Left lung (tissue), 10 donors: ENCODE measurements around the gene ZNF655. TPM values are rescaled to one million over a fixed set of nuclear protein-coding genes. Genes with fewer than 3 reads are reported as not detected.
"Not testable (repeated sequence)": the region's sequence is repeated elsewhere in the genome, so short reads cannot be mapped to it uniquely, and the experiment has no call there.

Source experiments
- ATAC-seq: fragments of 200-7000 bp; cut with Tn5 transposase; one replicate; pipeline ENCODE4 v1.9.1; 2020; ENCODE audit warnings: moderate library complexity
- DNase-seq, 4 donors: peaks; one replicate each; pipeline ENCODE4 v3.0.0-alpha.2; 2013 to 2020
- H3K27ac ChIP-seq, 2 donors: fragments of 200-600 bp; sonication (generic) in 1 of 2; one replicate each; pipeline versions ENCODE4 v1.5.0 to v1.8.0; 2020 to 2021
- H3K27me3 ChIP-seq, 2 donors: fragments of 200-600 bp; sonication (generic) in 1 of 2; one replicate each; pipeline versions ENCODE4 v1.5.0 to v1.8.0; 2020 to 2021
- H3K36me3 ChIP-seq, 2 donors: fragments of 200-600 bp; sonication (generic) in 1 of 2; one replicate each; pipeline versions ENCODE4 v1.5.0 to v1.8.0; 2020 to 2021
- H3K4me1 ChIP-seq, 2 donors: fragments of 200-600 bp; one replicate each; pipeline ENCODE4 v1.8.0; 2021
- H3K4me3 ChIP-seq, 2 donors: fragments of 200-600 bp; sonication (generic) in 1 of 2; one replicate each; pipeline versions ENCODE4 v1.5.0 to v1.8.0; 2020 to 2021; ENCODE audit warnings: mild to moderate bottlenecking in 1 of 2
- H3K9me3 ChIP-seq, 2 donors: fragments of 200-600 bp; sonication (generic) in 1 of 2; one replicate each; pipeline versions ENCODE4 v1.5.0 to v1.8.0; 2020 to 2021
- intact Hi-C, 2 donors: fragments of 100-400 bp; cut with DNase I; formaldehyde crosslinking; loops; one replicate each; pipeline versions ENCODE4 v1.11.2 to v1.14.2; 2022
- polyA plus RNA-seq, 6 donors: library from polyadenylated mRNA; unstranded; fragments of 120-200 nt; gene quantifications; one replicate each; pipeline ENCODE4 v1.2.1, GENCODE V29; 2013; ENCODE audit not compliant: insufficient read length in 6 of 6
- total RNA-seq, 2 donors: library from RNA; stranded (reverse); fragmentation: NEBNext Ultra II Directional; extraction: Animal tissue kit (Norgen Biotek cat#: 25700); gene quantifications; one replicate each; pipeline ENCODE4 v1.2.1, GENCODE V29; 2021
- TF ChIP-seq, protein P1 (sequence below), 2 donors: fragments of 200-600 bp; sonication (generic) in 1 of 2; IDR thresholded peaks; one replicate each; pipeline versions ENCODE4 v1.5.0 to v1.8.0; 2021; ENCODE audit warnings: antibody characterized with exemption in 2 of 2
- donor health status: DM: no; HTN: yes; CAD: no.
- donor health status: DM: no; HTN: no; CAD: no.

Gene ZNF655
- total and polyA plus RNA-seq, 8 donors: 56.0 to 107 (median 95.0) TPM

GRCh38 chr7:99562832-99563231 is 4.4 kb downstream of the ZNF655 start:
- Histone ChIP-seq H3K27ac (peak overlapping the region in 1 of 2 donors; percentile 51), H3K4me3 (no peak overlapping the region), H3K36me3 (peaks cover 0 to 75% of the 10 kb centered on the region in 2 donors), H3K27me3 (no peaks in the 10 kb centered on the region), H3K9me3 (no peaks in the 10 kb centered on the region), H3K4me1 (peaks cover 7 to 51% of the 10 kb centered on the region in 2 donors)
- ATAC-seq (peak; percentile 10), DNase-seq (no peak)
- intact Hi-C loops: no loop called here
- TF ChIP-seq, protein P1, sequence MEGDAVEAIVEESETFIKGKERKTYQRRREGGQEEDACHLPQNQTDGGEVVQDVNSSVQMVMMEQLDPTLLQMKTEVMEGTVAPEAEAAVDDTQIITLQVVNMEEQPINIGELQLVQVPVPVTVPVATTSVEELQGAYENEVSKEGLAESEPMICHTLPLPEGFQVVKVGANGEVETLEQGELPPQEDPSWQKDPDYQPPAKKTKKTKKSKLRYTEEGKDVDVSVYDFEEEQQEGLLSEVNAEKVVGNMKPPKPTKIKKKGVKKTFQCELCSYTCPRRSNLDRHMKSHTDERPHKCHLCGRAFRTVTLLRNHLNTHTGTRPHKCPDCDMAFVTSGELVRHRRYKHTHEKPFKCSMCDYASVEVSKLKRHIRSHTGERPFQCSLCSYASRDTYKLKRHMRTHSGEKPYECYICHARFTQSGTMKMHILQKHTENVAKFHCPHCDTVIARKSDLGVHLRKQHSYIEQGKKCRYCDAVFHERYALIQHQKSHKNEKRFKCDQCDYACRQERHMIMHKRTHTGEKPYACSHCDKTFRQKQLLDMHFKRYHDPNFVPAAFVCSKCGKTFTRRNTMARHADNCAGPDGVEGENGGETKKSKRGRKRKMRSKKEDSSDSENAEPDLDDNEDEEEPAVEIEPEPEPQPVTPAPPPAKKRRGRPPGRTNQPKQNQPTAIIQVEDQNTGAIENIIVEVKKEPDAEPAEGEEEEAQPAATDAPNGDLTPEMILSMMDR (IDR thresholded peaks at IDR 0.05): no peak

GRCh38 chr7:99563650-99564049 is 5.2 kb downstream of the ZNF655 start:
- ATAC-seq: no peak
- intact Hi-C loops: no loop called here
- DNase-seq: no peak
- Histone ChIP-seq H3K4me1 (peaks cover 7 to 48% of the 10 kb centered on the region in 2 donors), H3K36me3 (peaks cover 0 to 83% of the 10 kb centered on the region in 2 donors), H3K27me3 (no peaks in the 10 kb centered on the region), H3K27ac (peak overlapping the region in 1 of 2 donors; percentile 51), H3K9me3 (no peaks in the 10 kb centered on the region), H3K4me3 (no peak overlapping the region)
- TF ChIP-seq, protein P1 (IDR thresholded peaks at IDR 0.05): no peak

DNA sequence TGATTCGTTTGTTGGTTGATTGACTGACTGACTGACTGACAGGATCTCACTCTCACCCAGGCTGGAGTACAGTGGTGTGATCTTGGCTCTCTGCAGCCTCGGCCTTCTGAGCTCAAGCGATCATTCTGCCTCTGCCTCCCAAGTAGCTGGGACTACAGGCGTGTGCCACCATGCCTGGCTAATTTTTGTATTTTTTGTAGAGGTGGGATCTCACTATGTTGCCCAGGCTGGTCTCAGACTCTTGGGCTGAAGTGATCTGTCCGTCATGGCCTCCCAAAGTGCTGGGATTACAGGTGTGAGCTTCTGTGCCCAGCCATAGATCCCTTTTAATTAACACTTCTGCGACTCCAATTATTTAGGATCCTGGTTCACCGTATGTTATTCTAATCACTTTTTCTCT is 10.3 kb downstream of the ZNF655 start:
- peaks cover 0 to 98% of the 10 kb centered on the region in 2 donors for H3K36me3 ChIP-seq
- H3K27ac ChIP-seq, ATAC-seq, H3K4me3 ChIP-seq, H3K9me3 ChIP-seq, intact Hi-C loops, DNase-seq, H3K27me3 ChIP-seq: not testable (repeated sequence)
- peaks cover 0 to 12% of the 10 kb centered on the region in 2 donors for H3K4me1 ChIP-seq

DNA sequence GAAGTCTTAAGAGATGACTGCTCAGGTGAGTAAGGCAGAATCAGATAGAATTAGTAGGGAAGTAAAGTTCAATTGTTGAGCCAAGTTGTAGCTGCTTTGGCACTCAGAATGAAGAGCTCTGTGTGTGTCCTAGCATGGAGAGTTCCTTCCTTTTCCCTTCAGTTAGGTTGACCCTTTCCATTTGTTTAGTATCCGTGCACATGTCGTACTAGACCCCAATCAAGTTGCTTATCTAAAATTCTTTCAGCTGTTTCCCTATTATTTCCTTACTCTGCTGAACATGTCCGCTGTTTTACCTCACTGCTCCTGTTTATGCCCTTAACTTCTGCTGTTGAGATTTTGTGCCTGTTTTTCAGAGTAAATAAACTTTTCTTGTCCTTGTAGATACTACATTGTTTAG is 13.3 kb downstream of the ZNF655 start:
- TF ChIP-seq, protein P1 (IDR thresholded peaks at IDR 0.05): no peak
- no peak for DNase-seq
- no peak for ATAC-seq
- Histone ChIP-seq H3K36me3 (peaks cover 0 to 81% of the 10 kb centered on the region in 2 donors), H3K9me3 (no peaks in the 10 kb centered on the region), H3K4me1 (peaks cover 0 to 11% of the 10 kb centered on the region in 2 donors), H3K27me3 (no peaks in the 10 kb centered on the region), H3K4me3 (no peak overlapping the region), H3K27ac (peak overlapping the region in 1 of 2 donors; percentile 16)
- intact Hi-C loops: no loop called here

GRCh38 chr7:99573257-99573656 is 14.8 kb downstream of the ZNF655 start:
- intact Hi-C loops: no loop called here
- TF ChIP-seq, protein P1 (IDR thresholded peaks at IDR 0.05): no peak
- Histone ChIP-seq H3K4me1 (peaks cover 0 to 11% of the 10 kb centered on the region in 2 donors), H3K4me3 (no peak overlapping the region), H3K27ac (no peak overlapping the region), H3K9me3 (no peaks in the 10 kb centered on the region), H3K27me3 (no peaks in the 10 kb centered on the region), H3K36me3 (peaks cover 0 to 66% of the 10 kb centered on the region in 2 donors)
- ATAC-seq (no peak), DNase-seq (no peak)

- TF ChIP-seq, protein P1 (IDR thresholded peaks at IDR 0.05): no peak
- peaks cover 0 to 13% of the 10 kb centered on the region in 2 donors for H3K27me3 ChIP-seq
- peak overlapping the region in 1 of 2 donors; percentile 28 for H3K27ac ChIP-seq
- no peak overlapping the region for H3K4me3 ChIP-seq
- ATAC-seq (peak; percentile 9), DNase-seq (no peak)
- peaks cover 5 to 17% of the 10 kb centered on the region in 2 donors for H3K4me1 ChIP-seq
- intact Hi-C loops: no loop called here
- H3K9me3 ChIP-seq: no peaks in the 10 kb centered on the region
- H3K36me3 ChIP-seq: peaks cover 0 to 38% of the 10 kb centered on the region in 2 donors
These were observed 17.8 kb downstream of the ZNF655 start for GRCh38 chr7:99576251-99576650.
